ENCODE data around the gene ADORA1. TPM values are rescaled to one million over a fixed set of nuclear protein-coding genes. Genes with fewer than 3 reads are reported as not detected.

Gene ADORA1
- total and polyA plus RNA-seq, 2 of the 13 experiments (the other 11 are each of a cell fraction or from before 2014, with no cell fraction given), result 0.11 TPM; not detected in 1

- TF ChIP-seq MYPOP (CRISPR knock-in tag; IDR thresholded peaks at IDR 0.05) (no peak), SOX13 (IDR thresholded peaks at IDR 0.05) (no peak), SOX13 (CRISPR knock-in tag; conservative IDR thresholded peaks at IDR 0.05 in 1 of 2, IDR thresholded peaks at IDR 0.05 in 1 of 2) (peak in 1 of 2 experiments; percentile 53; a peak in 2 of 4 replicates), NR2F6 (IDR thresholded peaks at IDR 0.05) (peak; percentile 60), NR2F6 (CRISPR knock-in tag; IDR thresholded peaks at IDR 0.05) (peak; percentile 38; the same call in 1 of the 2 replicates), DPF2 (CRISPR knock-in tag; IDR thresholded peaks at IDR 0.05; ENCODE audit: borderline replicate concordance, low read depth) (no peak), FOXP1 (IDR thresholded peaks at IDR 0.05) (no peak), FOXP1 (CRISPR knock-in tag; IDR thresholded peaks at IDR 0.05) (peak; percentile 29; the same call in 1 of the 2 replicates), HMG20B (CRISPR knock-in tag; conservative IDR thresholded peaks at IDR 0.05) (peak; percentile 57; the same call in 1 of the 2 replicates), ISL2 (CRISPR knock-in tag; IDR thresholded peaks at IDR 0.05) (peak; percentile 55; the same call in 1 of the 2 replicates), HNF4A (CRISPR knock-in tag; IDR thresholded peaks at IDR 0.05) (peak; percentile 31; the same call in 1 of the 2 replicates), NCOA5 (CRISPR knock-in tag; IDR thresholded peaks at IDR 0.05) (no peak), ZNF777 (CRISPR knock-in tag; IDR thresholded peaks at IDR 0.05) (no peak), CEBPB (IDR thresholded peaks at IDR 0.05; ENCODE audit: borderline replicate concordance, low read depth, low read length) (peak; percentile 75; the same call in 1 of the 2 replicates), ZFP90 (CRISPR knock-in tag; IDR thresholded peaks at IDR 0.05; ENCODE audit: borderline replicate concordance) (no peak), HHEX (CRISPR knock-in tag; IDR thresholded peaks at IDR 0.05) (peak; percentile 85), TEF (CRISPR knock-in tag; IDR thresholded peaks at IDR 0.05) (no peak), FOXA3 (CRISPR knock-in tag; IDR thresholded peaks at IDR 0.05) (peak; percentile 80), ZSCAN31 (CRISPR knock-in tag; IDR thresholded peaks at IDR 0.05; ENCODE audit: low read depth) (no peak), SKI (IDR thresholded peaks at IDR 0.05; ENCODE audit: partially characterized antibody) (peak; percentile 32), TEAD3 (CRISPR knock-in tag; optimal IDR thresholded peaks at IDR 0.05; ENCODE audit: borderline replicate concordance) (peak; percentile 75), ZBTB8A (CRISPR knock-in tag; IDR thresholded peaks at IDR 0.05; ENCODE audit: borderline replicate concordance, low read depth) (no peak), TBX3 (IDR thresholded peaks at IDR 0.05; ENCODE audit: borderline replicate concordance) (peak; percentile 45; the same call in 1 of the 2 replicates), CEBPG (CRISPR knock-in tag; IDR thresholded peaks at IDR 0.05) (peak; percentile 88), AHR (CRISPR knock-in tag; IDR thresholded peaks at IDR 0.05) (no peak)
- TF ChIP-seq, protein P1, sequence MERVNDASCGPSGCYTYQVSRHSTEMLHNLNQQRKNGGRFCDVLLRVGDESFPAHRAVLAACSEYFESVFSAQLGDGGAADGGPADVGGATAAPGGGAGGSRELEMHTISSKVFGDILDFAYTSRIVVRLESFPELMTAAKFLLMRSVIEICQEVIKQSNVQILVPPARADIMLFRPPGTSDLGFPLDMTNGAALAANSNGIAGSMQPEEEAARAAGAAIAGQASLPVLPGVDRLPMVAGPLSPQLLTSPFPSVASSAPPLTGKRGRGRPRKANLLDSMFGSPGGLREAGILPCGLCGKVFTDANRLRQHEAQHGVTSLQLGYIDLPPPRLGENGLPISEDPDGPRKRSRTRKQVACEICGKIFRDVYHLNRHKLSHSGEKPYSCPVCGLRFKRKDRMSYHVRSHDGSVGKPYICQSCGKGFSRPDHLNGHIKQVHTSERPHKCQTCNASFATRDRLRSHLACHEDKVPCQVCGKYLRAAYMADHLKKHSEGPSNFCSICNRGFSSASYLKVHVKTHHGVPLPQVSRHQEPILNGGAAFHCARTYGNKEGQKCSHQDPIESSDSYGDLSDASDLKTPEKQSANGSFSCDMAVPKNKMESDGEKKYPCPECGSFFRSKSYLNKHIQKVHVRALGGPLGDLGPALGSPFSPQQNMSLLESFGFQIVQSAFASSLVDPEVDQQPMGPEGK (CRISPR knock-in tag; IDR thresholded peaks at IDR 0.05), result 0 out of 2 replicates have a peak, but pooled peaks have one; percentile 43
- TF ChIP-seq, protein P2, sequence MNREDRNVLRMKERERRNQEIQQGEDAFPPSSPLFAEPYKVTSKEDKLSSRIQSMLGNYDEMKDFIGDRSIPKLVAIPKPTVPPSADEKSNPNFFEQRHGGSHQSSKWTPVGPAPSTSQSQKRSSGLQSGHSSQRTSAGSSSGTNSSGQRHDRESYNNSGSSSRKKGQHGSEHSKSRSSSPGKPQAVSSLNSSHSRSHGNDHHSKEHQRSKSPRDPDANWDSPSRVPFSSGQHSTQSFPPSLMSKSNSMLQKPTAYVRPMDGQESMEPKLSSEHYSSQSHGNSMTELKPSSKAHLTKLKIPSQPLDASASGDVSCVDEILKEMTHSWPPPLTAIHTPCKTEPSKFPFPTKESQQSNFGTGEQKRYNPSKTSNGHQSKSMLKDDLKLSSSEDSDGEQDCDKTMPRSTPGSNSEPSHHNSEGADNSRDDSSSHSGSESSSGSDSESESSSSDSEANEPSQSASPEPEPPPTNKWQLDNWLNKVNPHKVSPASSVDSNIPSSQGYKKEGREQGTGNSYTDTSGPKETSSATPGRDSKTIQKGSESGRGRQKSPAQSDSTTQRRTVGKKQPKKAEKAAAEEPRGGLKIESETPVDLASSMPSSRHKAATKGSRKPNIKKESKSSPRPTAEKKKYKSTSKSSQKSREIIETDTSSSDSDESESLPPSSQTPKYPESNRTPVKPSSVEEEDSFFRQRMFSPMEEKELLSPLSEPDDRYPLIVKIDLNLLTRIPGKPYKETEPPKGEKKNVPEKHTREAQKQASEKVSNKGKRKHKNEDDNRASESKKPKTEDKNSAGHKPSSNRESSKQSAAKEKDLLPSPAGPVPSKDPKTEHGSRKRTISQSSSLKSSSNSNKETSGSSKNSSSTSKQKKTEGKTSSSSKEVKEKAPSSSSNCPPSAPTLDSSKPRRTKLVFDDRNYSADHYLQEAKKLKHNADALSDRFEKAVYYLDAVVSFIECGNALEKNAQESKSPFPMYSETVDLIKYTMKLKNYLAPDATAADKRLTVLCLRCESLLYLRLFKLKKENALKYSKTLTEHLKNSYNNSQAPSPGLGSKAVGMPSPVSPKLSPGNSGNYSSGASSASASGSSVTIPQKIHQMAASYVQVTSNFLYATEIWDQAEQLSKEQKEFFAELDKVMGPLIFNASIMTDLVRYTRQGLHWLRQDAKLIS (CRISPR knock-in tag; IDR thresholded peaks at IDR 0.05), result no peak
Measured at GRCh38 chr1:203210988-203211387, 83.5 kb downstream of the ADORA1 start (continued).

Measured in HepG2 (cell line).